Thyroid gland (tissue), 4 donors: ENCODE measurements around the gene ANKRD40. TPM values are rescaled to one million over a fixed set of nuclear protein-coding genes. Genes with fewer than 3 reads are reported as not detected.

Experiments
- DNase-seq, 2 donors: peaks; one replicate each; pipeline ENCODE4 v3.0.0-alpha.2; 2019
- H3K27ac ChIP-seq, 3 donors: fragments of 200-600 bp; sonication (generic); 1 replicate in 2 of 3; 2 replicates in 1 of 3; pipeline ENCODE4 v1.5.1; 2016 to 2019; ENCODE audit warnings: mild to moderate bottlenecking in 1 of 3, moderate library complexity in 1 of 3
- H3K27me3 ChIP-seq: fragments of 200-600 bp; sonication (generic); one replicate; pipeline ENCODE4 v1.5.1; 2019
- H3K36me3 ChIP-seq, 2 donors: fragments of 200-600 bp; sonication (generic); one replicate each; pipeline ENCODE4 v1.5.1; 2016 to 2019
- H3K4me1 ChIP-seq, 2 donors: fragments of 200-600 bp; sonication (generic); one replicate each; pipeline ENCODE4 v1.5.1; 2017 to 2019
- H3K4me3 ChIP-seq, 3 donors: fragments of 200-600 bp; sonication (generic); replicated peaks in 1 of 3; 1 replicate in 2 of 3; 2 replicates in 1 of 3; pipeline ENCODE4 v1.5.1; 2016; ENCODE audit warnings: mild to moderate bottlenecking in 1 of 3
- H3K9me3 ChIP-seq: fragments of 200-600 bp; sonication (generic); one replicate; pipeline ENCODE4 v1.5.1; 2017
- CTCF ChIP-seq, 6 experiments: fragments of 200-600 bp in 3 of 6; fragments of 450-650 bp in 3 of 6; sonication (generic) in 3 of 6; IDR thresholded peaks; one replicate each; pipeline ENCODE4 v1.5.1; 2016 to 2019; ENCODE audit warnings: antibody characterized with exemption in 6 of 6, mild to moderate bottlenecking in 2 of 6, inconsistent platforms in 1 of 6, moderate library complexity in 1 of 6
- POLR2A ChIP-seq, 2 donors: fragments of 450-650 bp; IDR thresholded peaks; one replicate each; pipeline ENCODE4 v1.6.1; 2017; ENCODE audit warnings: antibody characterized with exemption in 2 of 2, mild to moderate bottlenecking in 2 of 2, moderate library complexity in 1 of 2
- WGBS, 2 donors: methylation state at CpG; one replicate each; pipeline ENCODE4 v1.1.5; 2017; 5-methylcytosine and 5-hydroxymethylcytosine counted together
- intact Hi-C: fragments of 100-400 bp; cut with DNase I; formaldehyde crosslinking; loops from one replicate; pipeline ENCODE4 v1.15.1; 2023
- total RNA-seq, 4 donors: library from RNA; depleted of rRNA; stranded (reverse); fragments of >200 nt; gene quantifications; one replicate each; pipeline ENCODE4 v1.2.3, GENCODE V29; 2016

ANKRD40 gene
- total RNA-seq, 4 donors from 2014 or later: 29.4 to 40.2 (median 35.1) TPM

- Histone ChIP-seq H3K4me1 (peaks cover 24 to 25% of the 10 kb centered on the region in 2 donors), H3K4me3 (no peak overlapping the region), H3K27me3 (no peaks in the 10 kb centered on the region), H3K9me3 (no peaks in the 10 kb centered on the region), H3K27ac (no peak overlapping the region), H3K36me3 (no peaks in the 10 kb centered on the region)
- WGBS, 2 donors: 90 to 96% methylated on average over 5 of the region's 5 CpGs
- no peak for TF ChIP-seq POLR2A (IDR thresholded peaks at IDR 0.05)
- TF ChIP-seq CTCF (IDR thresholded peaks at IDR 0.05): no peak
- intact Hi-C loops: no loop called here
- no peak for DNase-seq
Measured at GRCh38 chr17:50656509-50656908, 51.2 kb downstream of the ANKRD40 start.

GRCh38 chr17:50653738-50654137 lies 54.0 kb downstream of the ANKRD40 start:
- Histone ChIP-seq H3K27ac (no peak overlapping the region), H3K4me1 (no peaks in the 10 kb centered on the region), H3K9me3 (no peaks in the 10 kb centered on the region), H3K36me3 (no peaks in the 10 kb centered on the region), H3K4me3 (no peak overlapping the region), H3K27me3 (no peaks in the 10 kb centered on the region)
- no peak for TF ChIP-seq CTCF (IDR thresholded peaks at IDR 0.05)
- TF ChIP-seq POLR2A (IDR thresholded peaks at IDR 0.05): no peak
- WGBS, 2 donors: 60 to 63% methylated on average over 3 of the region's 3 CpGs
- no peak for DNase-seq
- intact Hi-C loops: no loop called here

GRCh38 chr17:50651661-50652060 lies 56.1 kb downstream of the ANKRD40 start:
- 92 to 98% methylated on average over 2 of the region's 2 CpGs for WGBS, 2 donors

GRCh38 chr17:50649042-50649908 lies 58.4 kb downstream of the ANKRD40 start:
- Histone ChIP-seq H3K4me1 (no peaks in the 10 kb centered on the region), H3K27me3 (no peaks in the 10 kb centered on the region), H3K4me3 (no peak overlapping the region), H3K27ac (no peak overlapping the region), H3K9me3 (no peaks in the 10 kb centered on the region), H3K36me3 (no peaks in the 10 kb centered on the region)
- TF ChIP-seq CTCF (IDR thresholded peaks at IDR 0.05) (no peak), POLR2A (IDR thresholded peaks at IDR 0.05) (no peak)
- intact Hi-C loops: no loop called here
- 83 to 84% methylated on average over 7 of the region's 7 CpGs for WGBS, 2 donors
- DNase-seq: no peak

More at GRCh38 chr17:50651661-50652060, 56.1 kb downstream of the ANKRD40 start:
- H3K4me3 ChIP-seq: no peak overlapping the region
- no peak for DNase-seq
- no peak for TF ChIP-seq CTCF (IDR thresholded peaks at IDR 0.05)
- TF ChIP-seq POLR2A (IDR thresholded peaks at IDR 0.05): no peak
- H3K4me1 ChIP-seq: no peaks in the 10 kb centered on the region
- intact Hi-C loops: no loop called here
- H3K36me3 ChIP-seq: no peaks in the 10 kb centered on the region
- H3K27ac ChIP-seq: no peak overlapping the region
- no peaks in the 10 kb centered on the region for H3K9me3 ChIP-seq
- no peaks in the 10 kb centered on the region for H3K27me3 ChIP-seq

- H3K27me3 ChIP-seq: no peaks in the 10 kb centered on the region
- no peak for TF ChIP-seq CTCF (IDR thresholded peaks at IDR 0.05)
- no peak for TF ChIP-seq POLR2A (IDR thresholded peaks at IDR 0.05)
- no peaks in the 10 kb centered on the region for H3K9me3 ChIP-seq
- H3K27ac ChIP-seq: no peak overlapping the region
- peaks cover 0 to 8% of the 10 kb centered on the region in 2 donors for H3K4me1 ChIP-seq
- intact Hi-C loops: no loop called here
- no peaks in the 10 kb centered on the region for H3K36me3 ChIP-seq
- no peak overlapping the region for H3K4me3 ChIP-seq
- 78 to 86% methylated on average over 2 of the region's 2 CpGs for WGBS, 2 donors
- no peak for DNase-seq
Measured at GRCh38 chr17:50647187-50647586, 60.5 kb downstream of the ANKRD40 start.
